ENCODE data around the gene IDH2.

IDH2 gene

GRCh38 chr15:90065682-90066049, 36.6 kb downstream of the IDH2 start:
- no peaks in the 10 kb centered on the region for H3K79me2 ChIP-seq
- no peaks in the 10 kb centered on the region for H3K36me3 ChIP-seq (ENCODE audit: control insufficient read depth, insufficient read depth, low read length)
- H3K4me3 ChIP-seq (ENCODE audit: low read depth, low read length) = no peak overlapping the region
- TF ChIP-seq CTCF (IDR thresholded peaks at IDR 0.05) = no peak
- H3K9ac ChIP-seq = no peak overlapping the region
- H3K9me3 ChIP-seq (ENCODE audit: control insufficient read depth, low read length) = no peaks in the 10 kb centered on the region
- H3K4me2 ChIP-seq (ENCODE audit: low read length) = no peak overlapping the region
- H3K27ac ChIP-seq = no peak overlapping the region
- no peaks in the 10 kb centered on the region for H3K27me3 ChIP-seq (ENCODE audit: control insufficient read depth, insufficient read depth, low read length)
- H2AFZ ChIP-seq = no peak overlapping the region
- H3K4me1 ChIP-seq = peaks cover 2% of the 10 kb centered on the region

GRCh38 chr15:90064911-90065681, 37.2 kb downstream of the IDH2 start:
- Histone ChIP-seq H3K9me3 (ENCODE audit: control insufficient read depth, low read length) (no peaks in the 10 kb centered on the region), H3K4me1 (peaks cover 2% of the 10 kb centered on the region), H3K4me2 (ENCODE audit: low read length) (no peak overlapping the region), H3K9ac (no peak overlapping the region), H3K27ac (peak overlapping the region; percentile 53), H2AFZ (no peak overlapping the region), H3K36me3 (ENCODE audit: control insufficient read depth, insufficient read depth, low read length) (no peaks in the 10 kb centered on the region), H3K4me3 (ENCODE audit: low read depth, low read length) (no peak overlapping the region), H3K27me3 (ENCODE audit: control insufficient read depth, insufficient read depth, low read length) (no peaks in the 10 kb centered on the region), H3K79me2 (no peaks in the 10 kb centered on the region)
- no peak for TF ChIP-seq CTCF (IDR thresholded peaks at IDR 0.05)

- TF ChIP-seq CTCF (IDR thresholded peaks at IDR 0.05) = no peak
- no peak overlapping the region for H3K9ac ChIP-seq
- peak overlapping the region; percentile 29 for H3K27ac ChIP-seq
- no peak overlapping the region for H3K4me2 ChIP-seq (ENCODE audit: low read length)
- no peak overlapping the region for H3K4me3 ChIP-seq (ENCODE audit: low read depth, low read length)
- H3K27me3 ChIP-seq (ENCODE audit: control insufficient read depth, insufficient read depth, low read length) = no peaks in the 10 kb centered on the region
- no peaks in the 10 kb centered on the region for H3K36me3 ChIP-seq (ENCODE audit: control insufficient read depth, insufficient read depth, low read length)
- peaks cover 2% of the 10 kb centered on the region for H3K4me1 ChIP-seq
- H3K9me3 ChIP-seq (ENCODE audit: control insufficient read depth, low read length) = no peaks in the 10 kb centered on the region
- no peaks in the 10 kb centered on the region for H3K79me2 ChIP-seq
- H2AFZ ChIP-seq = no peak overlapping the region
Observed at GRCh38 chr15:90063770-90064247, 38.5 kb downstream of the IDH2 start.

- Histone ChIP-seq H3K4me2 (ENCODE audit: low read length) (no peak overlapping the region), H3K4me1 (peaks cover 2% of the 10 kb centered on the region), H3K27me3 (ENCODE audit: control insufficient read depth, insufficient read depth, low read length) (no peaks in the 10 kb centered on the region), H2AFZ (no peak overlapping the region), H3K79me2 (no peaks in the 10 kb centered on the region), H3K36me3 (ENCODE audit: control insufficient read depth, insufficient read depth, low read length) (no peaks in the 10 kb centered on the region), H3K27ac (peak overlapping the region; percentile 19), H3K4me3 (ENCODE audit: low read depth, low read length) (no peak overlapping the region), H3K9me3 (ENCODE audit: control insufficient read depth, low read length) (no peaks in the 10 kb centered on the region), H3K9ac (no peak overlapping the region)
- no peak for TF ChIP-seq CTCF (IDR thresholded peaks at IDR 0.05)
Observed at GRCh38 chr15:90062973-90063769, 39.1 kb downstream of the IDH2 start.

All from parathyroid adenoma (tissue), 2 donors.